Measurements from ENCODE around the gene CFAP61. TPM values are rescaled to one million over a fixed set of nuclear protein-coding genes. Genes with fewer than 3 reads are reported as not detected.
"Not testable (repeated sequence)": the region's sequence is repeated elsewhere in the genome, so short reads cannot be mapped to it uniquely, and the experiment has no call there.

CFAP61 gene
- total and polyA plus RNA-seq, 2 experiments from 2014 or later = 1.0 TPM; not detected in 1

- DNase-seq (ENCODE audit: low spot score) = no peak
- Histone ChIP-seq H3K27me3 (no peaks in the 10 kb centered on the region), H3K4me2 (no peak overlapping the region), H2AFZ (no peak overlapping the region), H3K4me1 (ENCODE audit: insufficient read depth) (no peaks in the 10 kb centered on the region), H3K9me3 (ENCODE audit: low read depth) (no peaks in the 10 kb centered on the region), H3K79me2 (no peaks in the 10 kb centered on the region), H4K20me1 (ENCODE audit: insufficient read depth, poor library complexity, severe bottlenecking) (no peaks in the 10 kb centered on the region), H3K4me3 (no peak overlapping the region), H3K27ac (no peak overlapping the region), H3K36me3 (replicated peaks; ENCODE audit: insufficient read depth, low read depth) (no peaks in the 10 kb centered on the region), H3K9me2 (replicated peaks; ENCODE audit: insufficient read depth) (no peaks in the 10 kb centered on the region)
- TF ChIP-seq, protein P1, sequence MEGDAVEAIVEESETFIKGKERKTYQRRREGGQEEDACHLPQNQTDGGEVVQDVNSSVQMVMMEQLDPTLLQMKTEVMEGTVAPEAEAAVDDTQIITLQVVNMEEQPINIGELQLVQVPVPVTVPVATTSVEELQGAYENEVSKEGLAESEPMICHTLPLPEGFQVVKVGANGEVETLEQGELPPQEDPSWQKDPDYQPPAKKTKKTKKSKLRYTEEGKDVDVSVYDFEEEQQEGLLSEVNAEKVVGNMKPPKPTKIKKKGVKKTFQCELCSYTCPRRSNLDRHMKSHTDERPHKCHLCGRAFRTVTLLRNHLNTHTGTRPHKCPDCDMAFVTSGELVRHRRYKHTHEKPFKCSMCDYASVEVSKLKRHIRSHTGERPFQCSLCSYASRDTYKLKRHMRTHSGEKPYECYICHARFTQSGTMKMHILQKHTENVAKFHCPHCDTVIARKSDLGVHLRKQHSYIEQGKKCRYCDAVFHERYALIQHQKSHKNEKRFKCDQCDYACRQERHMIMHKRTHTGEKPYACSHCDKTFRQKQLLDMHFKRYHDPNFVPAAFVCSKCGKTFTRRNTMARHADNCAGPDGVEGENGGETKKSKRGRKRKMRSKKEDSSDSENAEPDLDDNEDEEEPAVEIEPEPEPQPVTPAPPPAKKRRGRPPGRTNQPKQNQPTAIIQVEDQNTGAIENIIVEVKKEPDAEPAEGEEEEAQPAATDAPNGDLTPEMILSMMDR (IDR thresholded peaks at IDR 0.05; ENCODE audit: poor library complexity) = no peak
- no peak for TF ChIP-seq EZH2 (IDR thresholded peaks at IDR 0.05; ENCODE audit: borderline replicate concordance)
- TF ChIP-seq EZH2phosphoT487 (IDR thresholded peaks at IDR 0.05; ENCODE audit: low read depth, severe bottlenecking, unreplicated experiment) = no peak
- 82% methylated on average over 7 of the region's 7 CpGs for WGBS (ENCODE audit: low lambda C conversion rate, missing lambda C conversion rate)
Observed at GRCh38 chr20:20343932-20344331, 291.6 kb downstream of the CFAP61 start.

DNA sequence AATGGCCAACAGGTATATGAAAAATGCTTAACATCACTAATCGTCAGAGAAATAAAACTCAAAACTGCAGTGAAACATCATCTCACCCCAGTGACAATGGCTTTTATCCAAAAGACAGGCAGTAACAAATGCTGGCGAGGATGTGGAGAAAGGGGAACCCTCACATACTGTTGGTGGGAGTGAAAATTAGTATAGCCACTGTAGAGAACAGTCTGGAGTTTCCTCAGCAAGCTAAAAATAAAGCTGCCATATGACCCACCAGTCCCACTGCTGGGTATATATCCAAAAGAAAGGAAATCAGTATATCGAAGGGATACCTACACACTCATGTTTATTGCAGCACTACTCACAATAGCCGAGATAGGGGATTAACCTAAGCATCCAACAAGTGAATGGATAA is 292.1 kb downstream of the CFAP61 start:
- Histone ChIP-seq H3K4me1 (ENCODE audit: insufficient read depth) (no peaks in the 10 kb centered on the region), H2AFZ (no peak overlapping the region), H3K79me2 (no peaks in the 10 kb centered on the region), H3K27ac (no peak overlapping the region), H3K4me3 (no peak overlapping the region), H3K9me3 (ENCODE audit: low read depth) (no peaks in the 10 kb centered on the region), H3K9me2 (replicated peaks; ENCODE audit: insufficient read depth) (no peaks in the 10 kb centered on the region), H3K4me2 (no peak overlapping the region), H4K20me1 (ENCODE audit: insufficient read depth, poor library complexity, severe bottlenecking) (no peaks in the 10 kb centered on the region), H3K36me3 (replicated peaks; ENCODE audit: insufficient read depth, low read depth) (no peaks in the 10 kb centered on the region), H3K27me3 (no peaks in the 10 kb centered on the region)
- WGBS (ENCODE audit: low lambda C conversion rate, missing lambda C conversion rate) = 87% methylated on average over 4 of the region's 4 CpGs
- DNase-seq (ENCODE audit: low spot score) = no peak
- no peak for TF ChIP-seq EZH2 (IDR thresholded peaks at IDR 0.05; ENCODE audit: borderline replicate concordance)
- TF ChIP-seq, protein P1 (IDR thresholded peaks at IDR 0.05; ENCODE audit: poor library complexity) = no peak
- TF ChIP-seq EZH2phosphoT487 (IDR thresholded peaks at IDR 0.05; ENCODE audit: low read depth, severe bottlenecking, unreplicated experiment) = no peak

- no peaks in the 10 kb centered on the region for H3K4me1 ChIP-seq (ENCODE audit: insufficient read depth)
- H3K36me3 ChIP-seq (replicated peaks; ENCODE audit: insufficient read depth, low read depth) = no peaks in the 10 kb centered on the region
- H3K79me2 ChIP-seq = no peaks in the 10 kb centered on the region
- no peak overlapping the region for H3K4me3 ChIP-seq
- H3K27me3 ChIP-seq = peaks cover 5% of the 10 kb centered on the region
- 89% methylated on average over 3 of the region's 3 CpGs for WGBS (ENCODE audit: low lambda C conversion rate, missing lambda C conversion rate)
- H3K9me3 ChIP-seq (ENCODE audit: low read depth) = no peaks in the 10 kb centered on the region
- no peaks in the 10 kb centered on the region for H3K9me2 ChIP-seq (replicated peaks; ENCODE audit: insufficient read depth)
- no peak for TF ChIP-seq EZH2phosphoT487 (IDR thresholded peaks at IDR 0.05; ENCODE audit: low read depth, severe bottlenecking, unreplicated experiment)
- no peak for TF ChIP-seq EZH2 (IDR thresholded peaks at IDR 0.05; ENCODE audit: borderline replicate concordance)
- TF ChIP-seq, protein P1 (IDR thresholded peaks at IDR 0.05; ENCODE audit: poor library complexity) = no peak
- H3K4me2 ChIP-seq = no peak overlapping the region
- H4K20me1 ChIP-seq (ENCODE audit: insufficient read depth, poor library complexity, severe bottlenecking) = no peaks in the 10 kb centered on the region
- H2AFZ ChIP-seq = no peak overlapping the region
- no peak for DNase-seq (ENCODE audit: low spot score)
- no peak overlapping the region for H3K27ac ChIP-seq
Observed at GRCh38 chr20:20353576-20353975, 301.2 kb downstream of the CFAP61 start.

- H3K79me2 ChIP-seq; H2AFZ ChIP-seq; H3K9me3 ChIP-seq (ENCODE audit: low read depth); DNase-seq (ENCODE audit: low spot score); H3K4me1 ChIP-seq (ENCODE audit: insufficient read depth); H3K4me2 ChIP-seq; H3K9me2 ChIP-seq (replicated peaks; ENCODE audit: insufficient read depth); H3K36me3 ChIP-seq (replicated peaks; ENCODE audit: insufficient read depth, low read depth); H3K27ac ChIP-seq; H3K4me3 ChIP-seq; H4K20me1 ChIP-seq (ENCODE audit: insufficient read depth, poor library complexity, severe bottlenecking): not testable (repeated sequence)
- H3K27me3 ChIP-seq = peaks cover 18% of the 10 kb centered on the region
Observed at GRCh38 chr20:20355503-20355902, 303.2 kb downstream of the CFAP61 start.
